ENCODE measurements around the gene CC2D1B. TPM values are rescaled to one million over a fixed set of nuclear protein-coding genes. Genes with fewer than 3 reads are reported as not detected.

CC2D1B gene
- total RNA-seq, 1 donor from 2014 or later = 35.3 TPM

DNA sequence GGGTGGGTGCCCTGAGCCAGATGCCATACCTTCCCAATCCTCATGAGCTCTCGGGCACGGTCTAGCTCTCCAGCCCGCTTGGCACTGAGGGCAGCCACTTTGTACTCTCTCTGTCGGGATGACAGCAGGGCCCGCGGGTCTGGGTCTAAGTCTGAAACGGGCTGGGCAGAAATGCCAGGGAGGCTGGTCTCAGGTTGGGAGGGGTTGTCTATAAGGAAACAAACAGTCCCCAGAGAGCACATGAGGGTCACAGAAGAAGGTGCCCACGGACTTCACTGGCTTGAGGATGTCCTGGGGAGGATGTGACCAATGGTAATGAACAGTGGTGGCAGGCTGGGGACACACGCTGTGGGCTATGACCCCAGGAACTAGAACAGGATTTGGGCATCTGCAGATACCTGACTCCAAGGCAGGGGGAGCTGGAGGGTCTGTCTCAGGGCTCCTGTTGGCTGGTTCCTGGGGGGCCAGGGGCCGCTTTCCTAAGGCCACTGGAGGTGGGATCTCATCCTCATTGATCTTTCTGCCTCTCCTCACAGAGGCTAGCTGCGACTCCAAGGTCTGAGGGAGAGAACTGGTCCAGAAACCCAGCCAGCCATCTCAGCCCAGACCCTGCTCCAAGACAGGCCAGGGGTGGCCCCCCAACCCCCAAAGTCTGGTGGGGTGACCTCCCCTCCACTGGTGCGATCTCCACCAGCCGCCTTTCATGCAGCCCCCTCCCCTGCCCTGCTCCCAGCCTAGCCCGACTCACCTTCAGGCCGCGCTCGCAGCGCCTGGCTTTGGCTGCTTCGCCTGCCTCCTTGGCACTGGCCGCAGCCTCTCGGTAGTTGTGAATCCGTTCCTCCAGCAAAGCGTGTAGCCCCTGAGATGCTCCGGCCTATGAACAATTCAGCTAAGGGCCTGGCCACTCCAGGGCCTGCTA, 6.1 kb downstream of the CC2D1B start:
- no peak for DNase-seq (ENCODE audit: low read depth)

- DNase-seq (ENCODE audit: low read depth) = no peak
These were observed 7.0 kb downstream of the CC2D1B start for GRCh38 chr1:52358851-52359497.

- DNase-seq (ENCODE audit: low read depth) = no peak
These were observed 8.6 kb downstream of the CC2D1B start for GRCh38 chr1:52357397-52357796.

GRCh38 chr1:52356818-52357355, 9.1 kb downstream of the CC2D1B start:
- no peak for DNase-seq (ENCODE audit: low read depth)

DNA sequence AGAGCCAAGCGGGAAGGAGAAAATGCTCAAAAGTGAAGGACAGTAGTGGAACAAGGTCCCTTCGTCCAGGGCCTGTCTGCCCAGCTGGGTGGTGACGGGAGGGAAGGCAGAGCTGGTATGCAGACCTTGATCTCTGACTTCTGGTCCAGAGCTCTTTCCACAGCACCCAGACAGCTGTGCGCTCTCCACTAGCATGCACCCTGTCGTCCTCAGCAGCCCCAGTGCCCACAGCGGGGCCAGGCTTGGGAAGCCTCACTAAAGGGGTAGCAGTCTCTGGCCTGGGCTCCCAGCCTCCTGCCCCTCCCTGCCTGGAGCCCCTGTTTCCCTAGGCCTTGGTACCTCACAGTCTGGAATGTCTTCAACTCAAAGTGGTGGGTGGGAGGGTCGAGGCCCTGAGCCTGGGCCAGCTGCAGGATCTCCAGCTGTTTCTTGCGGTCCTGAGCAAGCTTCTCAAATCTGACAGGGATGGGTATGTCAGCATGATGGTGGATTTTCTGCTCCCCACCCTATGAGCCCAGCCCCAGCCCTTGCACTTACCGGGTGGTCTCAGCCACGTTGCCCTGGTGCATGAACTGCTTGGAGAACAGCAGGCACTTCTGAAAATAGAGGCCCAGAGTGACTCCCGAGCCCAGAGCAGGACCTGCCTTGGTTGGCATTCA, 10.0 kb downstream of the CC2D1B start:
- no peak for DNase-seq (ENCODE audit: low read depth)

DNA sequence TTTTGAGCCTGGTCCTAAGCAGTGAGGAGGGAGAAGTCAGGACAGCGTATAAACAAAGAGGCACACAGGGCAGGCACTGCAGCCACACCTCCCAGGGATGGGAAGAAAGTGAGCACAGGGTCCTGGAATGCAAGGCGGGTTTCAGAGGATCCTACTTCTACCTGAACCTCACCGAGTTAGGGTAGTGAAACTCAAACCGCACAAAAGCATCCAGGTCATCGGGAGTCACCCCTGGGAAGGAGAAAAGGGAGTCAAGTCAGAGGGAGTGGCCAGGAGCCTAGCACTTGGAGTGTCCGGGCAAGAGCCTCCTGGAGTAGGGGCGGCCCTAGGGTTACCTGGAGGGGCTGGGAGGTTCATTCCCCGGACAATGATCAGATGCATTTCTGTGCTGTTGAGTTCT, 10.6 kb downstream of the CC2D1B start:
- no peak for DNase-seq (ENCODE audit: low read depth)

GRCh38 chr1:52352690-52353089, 13.3 kb downstream of the CC2D1B start:
- DNase-seq (ENCODE audit: low read depth) = no peak

GRCh38 chr1:52348704-52349300, 17.2 kb downstream of the CC2D1B start:
- no peak for DNase-seq (ENCODE audit: low read depth)

GRCh38 chr1:52346653-52347052, 19.4 kb downstream of the CC2D1B start:
- DNase-seq (ENCODE audit: low read depth) = no peak

DNA sequence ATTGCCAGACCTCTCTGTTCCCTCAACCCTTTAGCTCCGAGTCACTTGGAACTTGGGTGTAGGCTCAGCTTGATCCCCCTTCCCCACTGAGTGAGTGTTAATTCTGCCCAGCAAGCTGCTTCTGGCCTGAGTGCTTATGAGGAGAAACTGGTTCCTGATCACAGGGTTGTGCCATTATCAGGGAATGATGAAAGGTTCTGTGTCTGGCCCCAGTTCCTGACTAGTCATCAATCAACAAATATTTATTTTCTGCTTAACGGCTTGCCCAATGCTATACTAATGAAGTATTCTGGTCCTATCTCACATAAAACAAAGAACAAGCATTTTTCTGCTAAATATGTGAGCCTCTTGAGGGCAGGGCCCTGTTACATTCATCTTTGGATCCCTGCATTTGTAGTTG, 20.8 kb downstream of the CC2D1B start:
- no peak for DNase-seq (ENCODE audit: low read depth)

GRCh38 chr1:52343979-52344378, 22.0 kb downstream of the CC2D1B start:
- no peak for DNase-seq (ENCODE audit: low read depth)

DNA sequence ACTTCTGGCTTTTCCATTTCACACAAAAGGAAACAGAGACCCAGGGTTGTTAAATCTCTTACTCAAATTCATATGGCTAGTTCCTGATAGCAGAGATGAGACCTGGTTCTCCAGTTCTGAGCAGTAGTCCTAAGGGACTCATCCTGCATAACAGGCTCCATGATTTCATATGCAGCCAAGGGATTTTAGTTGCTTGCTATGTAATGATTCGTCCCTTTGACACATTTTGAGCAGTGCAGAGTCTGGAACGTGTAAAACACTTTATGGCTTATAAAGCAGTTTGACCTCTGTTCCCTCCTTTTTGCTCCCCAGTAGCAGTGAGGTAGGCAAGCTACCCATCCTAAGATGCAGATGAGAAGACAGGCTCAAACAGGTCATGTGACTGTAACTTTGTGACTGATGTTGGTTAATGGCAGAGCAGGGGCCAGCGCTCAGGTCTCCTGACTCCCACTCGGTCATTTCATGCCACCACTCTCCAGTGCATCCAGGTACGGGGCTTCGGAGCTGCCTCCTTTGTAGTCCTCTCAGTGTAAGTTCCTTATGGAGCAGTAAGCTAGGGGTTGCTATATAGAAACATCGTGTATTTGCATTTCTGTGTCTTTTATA, 24.2 kb downstream of the CC2D1B start:
- DNase-seq (ENCODE audit: low read depth) = no peak

DNA sequence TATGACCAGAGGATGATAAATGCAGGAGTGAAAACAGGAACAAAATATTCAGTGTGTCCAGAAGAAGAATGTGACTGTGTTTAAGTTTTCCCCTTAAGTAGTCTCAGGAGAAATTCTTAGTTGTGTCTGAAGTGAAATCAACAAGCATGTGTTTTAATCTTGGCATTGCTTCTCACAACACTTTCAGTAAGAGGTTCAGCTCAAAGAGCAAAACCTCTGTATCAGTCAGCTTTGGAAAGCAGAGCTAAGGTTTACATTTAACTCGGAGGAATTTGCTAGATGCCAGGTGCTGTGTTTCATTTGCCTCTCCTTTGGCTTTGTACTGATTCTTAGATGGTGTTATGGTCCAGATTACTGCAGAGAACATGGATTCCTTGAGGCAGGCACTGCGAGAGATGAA, 28.6 kb downstream of the CC2D1B start:
- DNase-seq (ENCODE audit: low read depth) = no peak

DNA sequence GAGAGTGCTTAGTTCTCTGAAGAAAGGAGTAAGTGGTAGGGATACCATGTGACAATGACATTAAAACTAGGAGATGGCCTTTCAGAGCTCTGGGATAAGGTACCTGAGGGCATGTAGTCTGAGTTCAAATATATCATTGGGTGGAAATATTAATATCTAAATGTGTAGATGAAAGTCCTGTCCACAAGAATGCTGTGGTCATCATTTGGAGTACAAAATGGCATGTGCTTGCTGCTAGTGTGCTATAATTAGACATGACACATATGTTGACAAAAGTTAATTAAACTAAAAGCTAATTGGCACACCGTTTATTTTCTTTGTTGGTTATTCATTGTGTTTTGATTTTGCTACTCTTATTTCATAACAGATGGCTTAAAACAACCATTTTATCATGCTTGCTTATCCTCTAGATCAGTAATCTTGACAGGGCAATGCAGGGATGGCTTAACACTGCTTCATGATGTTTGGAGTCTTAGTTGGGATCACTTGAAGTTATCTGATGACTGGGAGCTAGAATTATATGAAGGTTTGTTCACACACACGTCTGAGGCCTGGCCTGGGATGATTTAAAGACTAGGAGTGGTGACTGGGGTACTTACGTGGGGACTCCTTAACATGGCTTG, 31.0 kb downstream of the CC2D1B start:
- DNase-seq (ENCODE audit: low read depth) = no peak

GRCh38 chr1:52332411-52332810, 33.6 kb downstream of the CC2D1B start:
- DNase-seq (ENCODE audit: low read depth) = no peak

- DNase-seq (ENCODE audit: low read depth) = peak; percentile 23
These were observed 37.4 kb downstream of the CC2D1B start for GRCh38 chr1:52328615-52329014.

- no peak for DNase-seq (ENCODE audit: low read depth)
These were observed 40.2 kb downstream of the CC2D1B start for GRCh38 chr1:52325786-52326185.

DNA sequence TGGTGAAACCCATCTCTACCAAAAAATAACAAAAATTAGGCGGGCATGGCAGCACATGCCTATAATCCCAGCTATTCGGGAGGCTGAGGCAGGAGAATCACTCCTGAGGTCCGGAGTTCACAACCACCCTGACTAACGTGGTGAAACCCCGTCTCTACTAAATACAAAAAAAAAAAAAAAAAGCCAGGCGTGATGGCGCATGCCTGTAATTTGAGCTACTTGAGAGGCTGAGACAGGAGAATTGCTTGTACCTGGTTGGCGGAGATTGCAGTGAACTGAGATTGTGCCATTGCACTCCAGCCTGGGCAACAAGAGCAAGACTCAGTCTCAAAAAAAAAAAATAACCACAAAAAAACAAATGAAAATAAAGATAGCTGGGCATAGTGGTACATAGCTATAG, 42.3 kb downstream of the CC2D1B start:
- DNase-seq (ENCODE audit: low read depth) = no peak

GRCh38 chr1:52321061-52321460, 44.9 kb downstream of the CC2D1B start:
- DNase-seq (ENCODE audit: low read depth) = no peak

GRCh38 chr1:52306227-52307006, 59.6 kb downstream of the CC2D1B start:
- no peak for DNase-seq (ENCODE audit: low read depth)

Measured in renal cortical epithelial cell (primary cell).